ENCODE data around the gene APOBEC3C.
"Not testable (repeated sequence)": the region's sequence is repeated elsewhere in the genome, so short reads cannot be mapped to it uniquely, and the experiment has no call there.

APOBEC3C gene

GRCh38 chr22:38973289-38974169 is 40.5 kb upstream of the APOBEC3C start:
- TF ChIP-seq CTCF (IDR thresholded peaks at IDR 0.05; ENCODE audit: insufficient read depth, low read depth, low read length, missing control alignments): peak; percentile 86
- peak; percentile 51 for DNase-seq (ENCODE audit: low read depth)
- H3K4me3 ChIP-seq (ENCODE audit: low read length): no peak overlapping the region

DNA sequence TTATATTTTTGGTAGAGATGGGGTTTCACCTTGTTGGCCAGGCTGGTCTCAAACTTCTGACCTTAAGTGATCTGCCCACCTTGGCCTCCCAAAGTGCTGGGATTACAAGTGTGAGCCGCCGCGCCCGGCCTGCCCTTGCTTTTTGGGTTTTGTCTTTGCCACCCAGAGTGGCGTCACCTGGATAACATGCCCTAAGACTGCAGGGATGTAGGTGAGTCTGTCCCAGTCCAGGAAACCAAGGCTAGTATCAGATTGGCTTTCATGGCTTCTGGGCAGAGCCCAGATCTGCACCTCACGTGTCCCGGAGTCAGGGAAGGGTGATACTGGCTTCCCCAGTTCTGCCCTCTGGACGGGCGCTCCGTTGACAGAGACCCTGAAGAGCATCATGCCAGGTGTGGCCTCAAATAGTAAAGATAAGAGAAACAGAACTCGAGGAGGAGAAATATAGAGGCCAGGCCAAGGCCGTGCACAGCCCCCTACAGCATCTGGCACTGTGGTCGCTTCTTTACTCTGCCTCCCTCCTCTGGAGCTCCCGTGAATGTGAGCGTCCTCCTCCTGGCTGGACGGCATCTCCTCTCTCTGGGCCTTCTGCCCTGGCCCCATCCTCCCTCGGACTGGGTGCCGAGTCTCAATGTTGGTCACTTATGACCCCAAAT is 39.8 kb upstream of the APOBEC3C start:
- TF ChIP-seq CTCF (IDR thresholded peaks at IDR 0.05; ENCODE audit: insufficient read depth, low read depth, low read length, missing control alignments): no peak
- no peak for DNase-seq (ENCODE audit: low read depth)
- no peak overlapping the region for H3K4me3 ChIP-seq (ENCODE audit: low read length)

- no peak for DNase-seq (ENCODE audit: low read depth)
- H3K4me3 ChIP-seq (ENCODE audit: low read length): no peak overlapping the region
- no peak for TF ChIP-seq CTCF (IDR thresholded peaks at IDR 0.05; ENCODE audit: insufficient read depth, low read depth, low read length, missing control alignments)
These were observed 39.3 kb upstream of the APOBEC3C start for GRCh38 chr22:38974826-38975175.

DNA sequence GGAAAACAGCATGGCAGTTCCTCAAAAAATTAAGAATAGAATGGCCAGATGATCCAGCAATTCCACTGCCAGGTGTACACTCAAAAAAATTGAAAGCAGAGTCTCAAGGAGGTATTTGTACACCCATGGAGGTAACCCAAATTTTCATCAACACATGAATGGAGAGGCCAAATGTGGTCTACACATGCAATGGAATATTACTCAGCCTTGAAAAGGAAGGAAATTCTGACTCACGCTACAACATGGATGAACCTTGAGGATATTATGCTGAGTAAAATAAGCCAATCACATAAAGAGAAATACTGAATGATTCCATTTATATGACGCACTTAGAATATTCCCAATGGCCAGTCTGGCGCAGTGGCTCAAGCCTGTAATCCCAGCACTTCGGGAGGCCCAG is 36.8 kb upstream of the APOBEC3C start:
- H3K4me3 ChIP-seq (ENCODE audit: low read length); DNase-seq (ENCODE audit: low read depth): not testable (repeated sequence)

DNA sequence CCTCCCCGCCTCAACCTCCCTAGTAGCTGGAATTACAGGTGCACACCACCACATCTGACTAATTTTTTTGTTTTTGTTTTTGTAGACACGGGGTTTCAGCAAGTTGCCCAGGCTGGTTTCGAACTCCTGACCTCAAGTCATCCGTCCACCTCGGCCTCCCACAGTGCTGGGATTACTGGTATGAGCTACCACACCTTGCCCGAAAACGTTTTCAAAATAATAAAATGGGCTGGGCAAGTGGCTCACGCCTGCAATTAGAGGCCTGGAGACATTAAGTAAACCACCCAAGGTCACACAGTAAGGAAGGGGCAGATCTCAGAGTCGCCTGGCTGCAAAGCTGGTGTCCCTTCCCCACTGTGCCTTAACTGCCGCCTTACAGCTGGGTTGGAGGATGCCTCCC is 33.5 kb upstream of the APOBEC3C start:
- H3K4me3 ChIP-seq (ENCODE audit: low read length); DNase-seq (ENCODE audit: low read depth): not testable (repeated sequence)

GRCh38 chr22:38981005-38981991 is 32.8 kb upstream of the APOBEC3C start:
- TF ChIP-seq CTCF (IDR thresholded peaks at IDR 0.05; ENCODE audit: insufficient read depth, low read depth, low read length, missing control alignments): peak; percentile 56
- peak; percentile 82 for DNase-seq (ENCODE audit: low read depth)
- no peak overlapping the region for H3K4me3 ChIP-seq (ENCODE audit: low read length)

- peak within 1 kb of the TSS; percentile 19 for H3K4me3 ChIP-seq (ENCODE audit: low read length)
- TF ChIP-seq CTCF (IDR thresholded peaks at IDR 0.05; ENCODE audit: insufficient read depth, low read depth, low read length, missing control alignments): no peak
- peak; percentile 97 for DNase-seq (ENCODE audit: low read depth)
These were observed 31.8 kb upstream of the APOBEC3C start, which contains the start of gene APOBEC3B for GRCh38 chr22:38981992-38982927. Gene APOBEC3B (plus strand): TSS chr22:38982347. CDS start chr22:38982454, 107 bp downstream.

Measured in epithelial cell of esophagus (primary cell).